Hepatocyte (in vitro differentiated cells): ENCODE results near the gene ABR. TPM values are rescaled to one million over a fixed set of nuclear protein-coding genes. Genes with fewer than 3 reads are reported as not detected.

Experiments
- DNase-seq: peaks from one replicate; pipeline ENCODE4 v3.0.0-alpha.2; 2016; ENCODE audit warnings: low spot score
- H2AFZ ChIP-seq: fragments of 200-600 bp; sonication (generic); 2 replicates; pipeline ENCODE4 v1.6.0; 2016; ENCODE audit warnings: antibody characterized with exemption, mild to moderate bottlenecking
- H3K27ac ChIP-seq: fragments of 200-600 bp; sonication (generic); 2 replicates; pipeline ENCODE4 v1.5.1; 2016; ENCODE audit warnings: mild to moderate bottlenecking
- H3K27me3 ChIP-seq: fragments of 200-600 bp; sonication (generic); 2 replicates; pipeline ENCODE4 v1.6.1; 2016
- H3K36me3 ChIP-seq: fragments of 200-600 bp; sonication (generic); replicated peaks from 2 replicates; pipeline ENCODE4 v1.5.1; 2016; ENCODE audit warnings: low read depth; ENCODE audit not compliant: insufficient read depth
- H3K4me1 ChIP-seq: fragments of 200-600 bp; sonication (generic); 2 replicates; pipeline ENCODE4 v1.5.1; 2016; ENCODE audit warnings: mild to moderate bottlenecking, moderate library complexity; ENCODE audit not compliant: insufficient read depth
- H3K4me2 ChIP-seq: fragments of 200-600 bp; sonication (generic); 2 replicates; pipeline ENCODE4 v1.6.0; 2016
- H3K4me3 ChIP-seq: fragments of 200-600 bp; sonication (generic); 2 replicates; pipeline ENCODE4 v1.5.1; 2016; ENCODE audit warnings: mild to moderate bottlenecking
- H3K79me2 ChIP-seq: fragments of 200-600 bp; sonication (generic); 2 replicates; pipeline ENCODE4 v1.6.0; 2017; ENCODE audit warnings: mild to moderate bottlenecking
- H3K9me2 ChIP-seq: fragments of 200-600 bp; sonication (generic); replicated peaks from 2 replicates; pipeline ENCODE4 v1.6.0; 2017; ENCODE audit warnings: mild to moderate bottlenecking; ENCODE audit not compliant: insufficient read depth
- H3K9me3 ChIP-seq: fragments of 200-600 bp; sonication (generic); 2 replicates; pipeline ENCODE4 v1.5.1; 2016; ENCODE audit warnings: low read depth, mild to moderate bottlenecking
- H4K20me1 ChIP-seq: fragments of 200-600 bp; sonication (generic); 2 replicates; pipeline ENCODE4 v1.6.0; 2016; ENCODE audit warnings: mild to moderate bottlenecking; ENCODE audit not compliant: insufficient read depth, poor library complexity, severe bottlenecking
- CTCF ChIP-seq: fragments of 200-600 bp; sonication (generic); IDR thresholded peaks from 2 replicates; pipeline ENCODE4 v1.5.1; 2016; ENCODE audit warnings: antibody characterized with exemption, mild to moderate bottlenecking; ENCODE audit not compliant: poor library complexity
- EZH2 ChIP-seq: fragments of 200-600 bp; sonication (generic); IDR thresholded peaks from 2 replicates; pipeline ENCODE4 v1.6.1; 2016; ENCODE audit warnings: antibody characterized with exemption, mild to moderate bottlenecking, borderline replicate concordance
- EZH2phosphoT487 ChIP-seq: fragments of 200-600 bp; sonication (generic); IDR thresholded peaks from one replicate; pipeline ENCODE4 v1.6.1; 2018; ENCODE audit warnings: antibody characterized with exemption, mild to moderate bottlenecking, low read depth, moderate library complexity; ENCODE audit not compliant: unreplicated experiment, severe bottlenecking
- WGBS: methylation state at CpG from one replicate; pipeline ENCODE4 v1.1.6; 2016; ENCODE audit warnings: low lambda C conversion rate; ENCODE audit errors: missing lambda C conversion rate; 5-methylcytosine and 5-hydroxymethylcytosine counted together
- polyA plus RNA-seq: library from polyadenylated mRNA; unstranded; fragments of >200 nt; fragmentation: Nextera tagmentation; extraction: Ambion mirVana; gene quantifications from 2 replicates; pipeline ENCODE4 v1.2.1, GENCODE V29; 2016
- total RNA-seq: library from RNA; depleted of rRNA; stranded (reverse); fragments of >200 nt; gene quantifications from 2 replicates; pipeline ENCODE4 v1.2.3, GENCODE V29; 2014

Gene ABR
- total and polyA plus RNA-seq, 2 experiments from 2014 or later = 26.8 to 51.5 TPM

GRCh38 chr17:1120596-1121441 lies 59.0 kb downstream of the ABR start:
- no peak for TF ChIP-seq EZH2
- TF ChIP-seq EZH2phosphoT487 = no peak
- TF ChIP-seq CTCF = no peak
- H3K27ac ChIP-seq = no peak overlapping the region
- no peak overlapping the region for H2AFZ ChIP-seq
- no peaks in the 10 kb centered on the region for H3K79me2 ChIP-seq
- no peaks in the 10 kb centered on the region for H3K9me2 ChIP-seq
- no peak for DNase-seq
- H3K4me2 ChIP-seq = no peak overlapping the region
- H3K4me3 ChIP-seq = no peak overlapping the region
- WGBS = 91% methylated on average over 12 of the region's 12 CpGs
- H3K27me3 ChIP-seq = no peaks in the 10 kb centered on the region
- H3K9me3 ChIP-seq = no peaks in the 10 kb centered on the region
- H3K36me3 ChIP-seq = no peaks in the 10 kb centered on the region
- no peaks in the 10 kb centered on the region for H4K20me1 ChIP-seq
- H3K4me1 ChIP-seq = peaks cover 14% of the 10 kb centered on the region

GRCh38 chr17:1119924-1120323 lies 59.9 kb downstream of the ABR start:
- no peak overlapping the region for H3K27ac ChIP-seq
- 74% methylated on average over 8 of the region's 8 CpGs for WGBS
- no peak overlapping the region for H3K4me2 ChIP-seq
- H3K4me1 ChIP-seq = peaks cover 20% of the 10 kb centered on the region
- TF ChIP-seq EZH2 (no peak), EZH2phosphoT487 (no peak), CTCF (no peak)
- H2AFZ ChIP-seq = no peak overlapping the region
- no peak overlapping the region for H3K4me3 ChIP-seq
- no peaks in the 10 kb centered on the region for H3K27me3 ChIP-seq
- no peaks in the 10 kb centered on the region for H3K79me2 ChIP-seq
- no peaks in the 10 kb centered on the region for H3K9me3 ChIP-seq
- no peaks in the 10 kb centered on the region for H3K9me2 ChIP-seq
- no peak for DNase-seq
- no peaks in the 10 kb centered on the region for H3K36me3 ChIP-seq
- no peaks in the 10 kb centered on the region for H4K20me1 ChIP-seq

- DNase-seq = no peak
- 74% methylated on average over 12 of the region's 12 CpGs for WGBS
- Histone ChIP-seq H3K9me2 (no peaks in the 10 kb centered on the region), H3K79me2 (peaks cover 8% of the 10 kb centered on the region), H3K4me1 (peaks cover 18% of the 10 kb centered on the region), H3K9me3 (no peaks in the 10 kb centered on the region), H2AFZ (no peak overlapping the region), H3K36me3 (no peaks in the 10 kb centered on the region), H3K27me3 (no peaks in the 10 kb centered on the region), H3K4me3 (no peak overlapping the region), H3K4me2 (no peak overlapping the region), H3K27ac (no peak overlapping the region), H4K20me1 (no peaks in the 10 kb centered on the region)
- TF ChIP-seq EZH2phosphoT487 (no peak), EZH2 (no peak), CTCF (no peak)
Measured at GRCh38 chr17:1116602-1117001, 63.2 kb downstream of the ABR start.
